Esophagus squamous epithelium (tissue), 5 donors: Measurements from ENCODE around the gene RASGRP4. TPM values are rescaled to one million over a fixed set of nuclear protein-coding genes. Genes with fewer than 3 reads are reported as not detected.

Source experiments
- DNase-seq: peaks from one replicate; lab custom pipeline; 2025; lab: John Stamatoyannopoulos, UW
- H3K27ac ChIP-seq, 4 donors: fragments of 200-600 bp; sonication (generic); one replicate each; pipeline ENCODE4 v1.5.1; 2016 to 2019; ENCODE audit warnings: mild to moderate bottlenecking in 1 of 4
- H3K27me3 ChIP-seq, 4 donors: fragments of 200-600 bp; sonication (generic); 1 replicate in 3 of 4; 2 replicates in 1 of 4; pipeline versions ENCODE4 v1.5.1 to v1.6.0; 2017 to 2021; ENCODE audit warnings: antibody characterized with exemption in 1 of 4
- H3K36me3 ChIP-seq, 3 donors: fragments of 200-600 bp; sonication (generic); one replicate each; pipeline ENCODE4 v1.5.1; 2016 to 2019
- H3K4me1 ChIP-seq, 3 donors: fragments of 200-600 bp; sonication (generic); one replicate each; pipeline ENCODE4 v1.5.1; 2017 to 2019
- H3K4me3 ChIP-seq, 4 donors: fragments of 200-600 bp; sonication (generic); 1 replicate in 3 of 4; 2 replicates in 1 of 4; pipeline ENCODE4 v1.5.1; 2016 to 2019; ENCODE audit warnings: mild to moderate bottlenecking in 2 of 4, moderate library complexity in 1 of 4
- H3K9me3 ChIP-seq, 3 donors: fragments of 200-600 bp; sonication (generic); one replicate each; pipeline ENCODE4 v1.5.1; 2016 to 2019
- POLR2A ChIP-seq, 4 donors: fragments of 450-650 bp; IDR thresholded peaks; one replicate each; pipeline ENCODE4 v1.6.1; 2017; ENCODE audit warnings: antibody characterized with exemption in 4 of 4, mild to moderate bottlenecking in 4 of 4, moderate library complexity in 3 of 4
- WGBS, 2 donors: methylation state at CpG; one replicate each; pipeline ENCODE4 v1.1.5; 2018; 5-methylcytosine and 5-hydroxymethylcytosine counted together
- intact Hi-C: fragments of 100-400 bp; cut with DNase I; formaldehyde crosslinking; loops from one replicate; pipeline ENCODE4 v1.15.0; 2022
- total RNA-seq, 4 donors: library from RNA; depleted of rRNA; stranded (reverse); fragments of >200 nt; gene quantifications; one replicate each; pipeline ENCODE4 v1.1.0, GENCODE V29; 2016
- TF ChIP-seq, protein P1 (sequence below), 6 experiments: fragments of 450-650 bp in 4 of 6; fragments of 200-600 bp in 2 of 6; sonication (generic) in 2 of 6; IDR thresholded peaks; one replicate each; pipeline ENCODE4 v1.5.1; 2016 to 2019; ENCODE audit warnings: antibody characterized with exemption in 6 of 6, mild to moderate bottlenecking in 4 of 6, moderate library complexity in 4 of 6
- donor health status: DM: yes; HTN: yes; CAD: no.

The RASGRP4 gene
- total RNA-seq, 4 donors from 2014 or later, result 0.35 to 4.2 (median 0.64) TPM; not detected in 1

DNA sequence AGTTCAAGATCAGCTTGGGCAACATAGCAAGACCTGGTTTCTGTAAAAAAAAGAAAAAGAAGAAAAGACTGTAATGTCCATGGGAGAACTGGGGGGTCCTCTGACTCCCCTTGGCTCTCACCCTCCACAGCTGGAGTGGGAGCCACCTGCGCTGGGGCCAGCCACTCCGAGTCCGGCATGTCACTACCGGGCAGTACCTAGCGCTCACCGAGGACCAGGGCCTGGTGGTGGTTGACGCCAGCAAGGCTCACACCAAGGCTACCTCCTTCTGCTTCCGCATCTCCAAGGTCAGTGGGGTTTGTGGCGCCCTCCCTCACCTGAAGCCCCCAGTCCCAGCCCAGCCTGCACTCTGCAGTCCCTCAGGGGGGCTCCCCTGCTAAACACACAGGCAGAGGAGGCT, 22.2 kb upstream of the RASGRP4 start:
- H3K4me1 ChIP-seq, result no peaks in the 10 kb centered on the region
- no peak overlapping the region for H3K27ac ChIP-seq
- TF ChIP-seq, protein P1, sequence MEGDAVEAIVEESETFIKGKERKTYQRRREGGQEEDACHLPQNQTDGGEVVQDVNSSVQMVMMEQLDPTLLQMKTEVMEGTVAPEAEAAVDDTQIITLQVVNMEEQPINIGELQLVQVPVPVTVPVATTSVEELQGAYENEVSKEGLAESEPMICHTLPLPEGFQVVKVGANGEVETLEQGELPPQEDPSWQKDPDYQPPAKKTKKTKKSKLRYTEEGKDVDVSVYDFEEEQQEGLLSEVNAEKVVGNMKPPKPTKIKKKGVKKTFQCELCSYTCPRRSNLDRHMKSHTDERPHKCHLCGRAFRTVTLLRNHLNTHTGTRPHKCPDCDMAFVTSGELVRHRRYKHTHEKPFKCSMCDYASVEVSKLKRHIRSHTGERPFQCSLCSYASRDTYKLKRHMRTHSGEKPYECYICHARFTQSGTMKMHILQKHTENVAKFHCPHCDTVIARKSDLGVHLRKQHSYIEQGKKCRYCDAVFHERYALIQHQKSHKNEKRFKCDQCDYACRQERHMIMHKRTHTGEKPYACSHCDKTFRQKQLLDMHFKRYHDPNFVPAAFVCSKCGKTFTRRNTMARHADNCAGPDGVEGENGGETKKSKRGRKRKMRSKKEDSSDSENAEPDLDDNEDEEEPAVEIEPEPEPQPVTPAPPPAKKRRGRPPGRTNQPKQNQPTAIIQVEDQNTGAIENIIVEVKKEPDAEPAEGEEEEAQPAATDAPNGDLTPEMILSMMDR (IDR thresholded peaks at IDR 0.05), result no peak
- no peak for TF ChIP-seq POLR2A (IDR thresholded peaks at IDR 0.05)
- H3K4me3 ChIP-seq, result no peak overlapping the region
- WGBS, 2 donors, result 85 to 94% methylated on average over 5 to 6 of the region's 9 CpGs
- H3K36me3 ChIP-seq, result no peaks in the 10 kb centered on the region
- H3K27me3 ChIP-seq, result peaks cover 0 to 4% (median 0%) of the 10 kb centered on the region in 4 donors
- intact Hi-C loops, result no loop called here
- no peaks in the 10 kb centered on the region for H3K9me3 ChIP-seq
- DNase-seq, result no peak

DNA sequence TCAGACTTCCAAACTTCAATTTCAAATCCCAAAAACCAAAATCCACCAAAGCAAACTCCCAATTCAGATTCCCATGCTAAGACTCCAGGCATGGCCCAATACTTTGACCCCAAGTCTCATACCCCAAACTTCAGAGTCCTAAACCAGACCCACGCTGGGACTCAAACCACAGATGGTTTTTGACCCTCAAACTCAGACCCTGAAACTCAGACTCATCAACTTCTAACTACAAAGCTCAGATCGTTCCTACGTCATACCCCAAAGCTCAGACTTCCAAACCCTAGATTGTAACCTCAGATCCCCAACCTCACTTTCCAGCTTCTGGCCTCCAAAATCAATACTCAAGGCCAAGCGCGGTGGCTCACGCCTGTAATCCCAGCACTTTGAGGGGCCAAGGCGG, 19.3 kb upstream of the RASGRP4 start:
- Histone ChIP-seq H3K4me3 (no peak overlapping the region), H3K9me3 (no peaks in the 10 kb centered on the region), H3K4me1 (no peaks in the 10 kb centered on the region), H3K36me3 (no peaks in the 10 kb centered on the region), H3K27ac (no peak overlapping the region), H3K27me3 (peaks cover 0 to 22% (median 0%) of the 10 kb centered on the region in 4 donors)
- intact Hi-C loops, result no loop called here
- DNase-seq, result no peak
- TF ChIP-seq, protein P1 (IDR thresholded peaks at IDR 0.05), result no peak
- TF ChIP-seq POLR2A (IDR thresholded peaks at IDR 0.05), result no peak
- 83 to 92% methylated on average over 3 to 7 of the region's 7 CpGs for WGBS, 2 donors

DNA sequence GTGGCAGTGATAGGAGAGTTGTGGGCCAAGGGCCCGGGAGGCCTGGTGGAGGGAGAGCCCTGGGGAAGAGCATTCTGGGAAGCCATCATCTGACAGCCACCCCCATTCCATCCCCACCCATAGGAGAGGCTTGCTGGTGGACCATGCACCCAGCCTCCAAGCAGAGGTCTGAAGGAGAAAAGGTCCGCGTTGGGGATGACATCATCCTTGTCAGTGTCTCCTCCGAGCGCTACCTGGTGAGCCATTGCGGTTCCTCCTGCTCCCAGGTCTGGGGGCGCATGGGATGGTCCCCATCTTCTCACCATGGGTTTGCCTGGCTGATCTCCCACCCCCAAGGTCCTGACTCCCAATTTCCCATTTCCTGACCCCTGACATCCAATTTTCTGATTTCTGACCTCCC, 18.0 kb upstream of the RASGRP4 start:
- peaks cover 0 to 29% (median 0%) of the 10 kb centered on the region in 4 donors for H3K27me3 ChIP-seq
- no peak overlapping the region for H3K27ac ChIP-seq
- H3K9me3 ChIP-seq, result no peaks in the 10 kb centered on the region
- H3K4me3 ChIP-seq, result no peak overlapping the region
- DNase-seq, result no peak
- TF ChIP-seq, protein P1 (IDR thresholded peaks at IDR 0.05), result no peak
- TF ChIP-seq POLR2A (IDR thresholded peaks at IDR 0.05), result no peak
- H3K36me3 ChIP-seq, result no peaks in the 10 kb centered on the region
- H3K4me1 ChIP-seq, result no peaks in the 10 kb centered on the region
- WGBS, 2 donors, result 74 to 85% methylated on average over 7 of the region's 7 CpGs
- intact Hi-C loops, result no loop called here

DNA sequence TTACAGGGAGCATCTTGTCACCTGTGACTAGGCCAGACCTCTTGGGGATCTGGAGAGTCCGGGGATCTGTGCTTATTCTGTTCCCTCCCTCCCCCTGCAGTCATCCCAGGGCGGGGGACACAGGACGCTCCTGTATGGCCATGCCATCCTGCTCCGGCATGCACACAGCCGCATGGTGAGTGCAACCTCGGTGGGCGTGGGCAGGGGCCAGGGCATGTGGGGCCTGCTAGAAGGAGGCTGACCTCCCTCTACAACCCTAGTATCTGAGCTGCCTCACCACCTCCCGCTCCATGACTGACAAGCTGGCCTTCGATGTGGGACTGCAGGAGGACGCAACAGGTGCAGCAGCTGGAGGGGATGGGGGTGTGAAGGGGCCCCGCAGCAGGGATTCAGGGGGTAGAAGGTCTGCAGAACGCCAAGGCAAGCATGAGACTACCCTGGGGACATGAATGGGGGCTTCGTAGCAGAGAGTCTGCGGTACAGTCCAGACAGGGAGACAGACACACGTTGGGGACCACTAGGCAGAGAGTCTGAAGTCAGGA, 17.5 kb upstream of the RASGRP4 start:
- peaks cover 0 to 29% (median 0%) of the 10 kb centered on the region in 4 donors for H3K27me3 ChIP-seq
- intact Hi-C loops, result no loop called here
- no peaks in the 10 kb centered on the region for H3K9me3 ChIP-seq
- 65 to 75% methylated on average over 3 to 6 of the region's 15 CpGs for WGBS, 2 donors
- DNase-seq, result no peak
- no peaks in the 10 kb centered on the region for H3K4me1 ChIP-seq
- TF ChIP-seq, protein P1 (IDR thresholded peaks at IDR 0.05), result no peak
- TF ChIP-seq POLR2A (IDR thresholded peaks at IDR 0.05), result no peak
- no peak overlapping the region for H3K4me3 ChIP-seq
- no peak overlapping the region for H3K27ac ChIP-seq
- no peaks in the 10 kb centered on the region for H3K36me3 ChIP-seq

DNA sequence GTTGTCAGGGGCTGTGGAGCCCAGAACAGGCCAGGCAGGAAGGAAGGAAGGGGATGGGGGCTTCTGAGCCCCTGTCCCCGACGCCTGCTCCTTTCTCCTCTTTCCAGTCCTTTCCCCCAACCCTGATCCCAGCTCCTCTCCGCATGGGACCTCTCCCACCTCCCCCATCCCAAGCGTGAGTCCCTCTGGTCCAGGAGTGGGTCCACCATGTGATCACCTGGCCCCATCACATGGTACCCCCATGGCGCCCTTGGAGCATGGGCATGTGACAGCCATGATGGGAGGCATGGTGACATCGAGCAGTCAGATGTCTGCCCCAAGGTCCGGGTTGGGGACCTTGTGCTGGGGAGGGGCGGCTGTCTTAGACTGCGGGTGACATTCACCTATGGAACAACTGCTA, 16.7 kb upstream of the RASGRP4 start:
- intact Hi-C loops, result no loop called here
- no peak overlapping the region for H3K4me3 ChIP-seq
- H3K9me3 ChIP-seq, result no peaks in the 10 kb centered on the region
- peaks cover 0 to 31% (median 0%) of the 10 kb centered on the region in 4 donors for H3K27me3 ChIP-seq
- no peaks in the 10 kb centered on the region for H3K36me3 ChIP-seq
- H3K4me1 ChIP-seq, result no peaks in the 10 kb centered on the region
- DNase-seq, result no peak
- no peak overlapping the region for H3K27ac ChIP-seq
- WGBS, 2 donors, result 50 to 85% methylated on average over 4 of the region's 9 CpGs
- no peak for TF ChIP-seq POLR2A (IDR thresholded peaks at IDR 0.05)
- TF ChIP-seq, protein P1 (IDR thresholded peaks at IDR 0.05), result no peak
